Keratinocyte (primary cell): Measurements from ENCODE around the gene MXRA7.

ENCODE experiments used
- EZH2 ChIP-seq: IDR thresholded peaks from one replicate; pipeline ENCODE4 v1.6.1; 2012; ENCODE audit warnings: inconsistent platforms, mild to moderate bottlenecking, low read length, moderate library complexity
- TF ChIP-seq, protein P1 (sequence below), 3 experiments: IDR thresholded peaks in 1 of 3; conservative IDR thresholded peaks in 1 of 3; optimal IDR thresholded peaks in 1 of 3; 2 replicates in 2 of 3; 3 replicates in 1 of 3; pipeline versions ENCODE3 to v1.5.1; 2011; ENCODE audit warnings: low read length in 3 of 3, mild to moderate bottlenecking in 3 of 3, moderate library complexity in 2 of 3, control low read depth in 1 of 3, inconsistent platforms in 1 of 3; ENCODE audit not compliant: insufficient read depth in 2 of 3; ENCODE audit errors: extremely low read depth in 1 of 3

DNA sequence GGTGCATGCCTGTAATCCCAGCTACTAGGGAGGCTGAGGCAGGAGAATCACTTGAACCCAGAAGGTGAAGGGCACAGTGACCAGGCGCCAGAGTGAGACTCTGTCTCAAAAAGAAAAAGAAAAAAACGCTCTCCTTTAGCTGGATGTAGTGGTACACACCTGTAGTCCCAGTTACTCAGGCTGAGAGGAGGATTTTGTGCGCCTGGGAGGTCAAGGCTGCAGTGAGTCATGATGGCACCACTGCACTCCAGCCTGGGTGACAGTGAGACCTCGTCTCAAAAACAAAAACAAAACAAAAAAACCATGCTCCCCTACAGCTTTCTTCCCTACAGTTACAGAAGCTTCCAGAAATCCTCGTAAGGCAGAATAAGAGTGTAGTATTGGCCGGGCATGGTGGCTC lies 34.1 kb downstream of the MXRA7 start:
- TF ChIP-seq, protein P1, sequence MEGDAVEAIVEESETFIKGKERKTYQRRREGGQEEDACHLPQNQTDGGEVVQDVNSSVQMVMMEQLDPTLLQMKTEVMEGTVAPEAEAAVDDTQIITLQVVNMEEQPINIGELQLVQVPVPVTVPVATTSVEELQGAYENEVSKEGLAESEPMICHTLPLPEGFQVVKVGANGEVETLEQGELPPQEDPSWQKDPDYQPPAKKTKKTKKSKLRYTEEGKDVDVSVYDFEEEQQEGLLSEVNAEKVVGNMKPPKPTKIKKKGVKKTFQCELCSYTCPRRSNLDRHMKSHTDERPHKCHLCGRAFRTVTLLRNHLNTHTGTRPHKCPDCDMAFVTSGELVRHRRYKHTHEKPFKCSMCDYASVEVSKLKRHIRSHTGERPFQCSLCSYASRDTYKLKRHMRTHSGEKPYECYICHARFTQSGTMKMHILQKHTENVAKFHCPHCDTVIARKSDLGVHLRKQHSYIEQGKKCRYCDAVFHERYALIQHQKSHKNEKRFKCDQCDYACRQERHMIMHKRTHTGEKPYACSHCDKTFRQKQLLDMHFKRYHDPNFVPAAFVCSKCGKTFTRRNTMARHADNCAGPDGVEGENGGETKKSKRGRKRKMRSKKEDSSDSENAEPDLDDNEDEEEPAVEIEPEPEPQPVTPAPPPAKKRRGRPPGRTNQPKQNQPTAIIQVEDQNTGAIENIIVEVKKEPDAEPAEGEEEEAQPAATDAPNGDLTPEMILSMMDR (optimal IDR thresholded peaks at IDR 0.05 in 1 of 3, IDR thresholded peaks at IDR 0.05 in 1 of 3, conservative IDR thresholded peaks at IDR 0.05 in 1 of 3; ENCODE audit: extremely low read depth in 1 of 3, insufficient read depth in 2 of 3, low read length in 3 of 3): no peak
- TF ChIP-seq EZH2: no peak
